ENCODE data around the gene ABCC4. TPM values are rescaled to one million over a fixed set of nuclear protein-coding genes. Genes with fewer than 3 reads are reported as not detected.

Gene ABCC4
- total RNA-seq, 1 experiment from 2014 or later: 52.0 TPM

GRCh38 chr13:95133498-95133897 is 167.8 kb downstream of the ABCC4 start:
- TF ChIP-seq EZH2 (IDR thresholded peaks at IDR 0.05; ENCODE audit: borderline replicate concordance, low read depth, low read length, poor library complexity, severe bottlenecking): no peak
- TF ChIP-seq CTCF (conservative IDR thresholded peaks at IDR 0.05; ENCODE audit: low read depth, low read length): no peak
- Histone ChIP-seq H3K4me1 (ENCODE audit: insufficient read depth, low read length, poor library complexity, severe bottlenecking) (peaks cover 21% of the 10 kb centered on the region), H3K36me3 (ENCODE audit: insufficient read depth, low read length, poor library complexity, severe bottlenecking) (no peaks in the 10 kb centered on the region), H3K27ac (ENCODE audit: low read depth, low read length, poor library complexity, severe bottlenecking) (no peak overlapping the region), H3K27me3 (replicated peaks; ENCODE audit: insufficient read depth, low read depth, low read length, poor library complexity) (no peaks in the 10 kb centered on the region), H3K9me3 (ENCODE audit: low read depth, low read length, poor library complexity, severe bottlenecking) (no peaks in the 10 kb centered on the region), H3K4me3 (ENCODE audit: low read depth, low read length, poor library complexity, severe bottlenecking) (no peak overlapping the region)
- DNase-seq (ENCODE audit: low spot score): no peak
- ChIA-PET CTCF (no interaction called here), POLR2A (ENCODE audit: low non-redundant PET) (no interaction called here)
- BruUV-seq (replicated peaks): no TSS peak
- intact Hi-C loops (cut with micrococcal nuclease; ENCODE audit: unreplicated experiment): no loop called here

GRCh38 chr13:95129004-95129403 is 172.2 kb downstream of the ABCC4 start:
- CTCF ChIA-PET: no interaction called here
- no peak for DNase-seq (ENCODE audit: low spot score)
- TF ChIP-seq EZH2 (IDR thresholded peaks at IDR 0.05; ENCODE audit: borderline replicate concordance, low read depth, low read length, poor library complexity, severe bottlenecking) (no peak), CTCF (conservative IDR thresholded peaks at IDR 0.05; ENCODE audit: low read depth, low read length) (no peak)
- Histone ChIP-seq H3K36me3 (ENCODE audit: insufficient read depth, low read length, poor library complexity, severe bottlenecking) (no peaks in the 10 kb centered on the region), H3K27me3 (replicated peaks; ENCODE audit: insufficient read depth, low read depth, low read length, poor library complexity) (no peaks in the 10 kb centered on the region), H3K4me3 (ENCODE audit: low read depth, low read length, poor library complexity, severe bottlenecking) (no peak overlapping the region), H3K9me3 (ENCODE audit: low read depth, low read length, poor library complexity, severe bottlenecking) (no peaks in the 10 kb centered on the region), H3K27ac (ENCODE audit: low read depth, low read length, poor library complexity, severe bottlenecking) (no peak overlapping the region), H3K4me1 (ENCODE audit: insufficient read depth, low read length, poor library complexity, severe bottlenecking) (no peaks in the 10 kb centered on the region)
- POLR2A ChIA-PET (ENCODE audit: low non-redundant PET): no interaction called here
- BruUV-seq (replicated peaks): no TSS peak
- intact Hi-C loops (cut with micrococcal nuclease; ENCODE audit: unreplicated experiment): no loop called here

GRCh38 chr13:95128045-95128643 is 173.1 kb downstream of the ABCC4 start:
- ChIA-PET CTCF (no interaction called here), POLR2A (ENCODE audit: low non-redundant PET) (interaction anchor here (0.7 kb wide), 1 partner anchor 455 kb away, joined by 3 read pairs; no protein-coding TSS in a partner anchor)
- H3K27ac ChIP-seq (ENCODE audit: low read depth, low read length, poor library complexity, severe bottlenecking): no peak overlapping the region

More at GRCh38 chr13:95128045-95128643, 173.1 kb downstream of the ABCC4 start:
- no peak for DNase-seq (ENCODE audit: low spot score)
- Histone ChIP-seq H3K4me1 (ENCODE audit: insufficient read depth, low read length, poor library complexity, severe bottlenecking) (no peaks in the 10 kb centered on the region), H3K4me3 (ENCODE audit: low read depth, low read length, poor library complexity, severe bottlenecking) (no peak overlapping the region), H3K27me3 (replicated peaks; ENCODE audit: insufficient read depth, low read depth, low read length, poor library complexity) (no peaks in the 10 kb centered on the region), H3K9me3 (ENCODE audit: low read depth, low read length, poor library complexity, severe bottlenecking) (no peaks in the 10 kb centered on the region), H3K36me3 (ENCODE audit: insufficient read depth, low read length, poor library complexity, severe bottlenecking) (no peaks in the 10 kb centered on the region)
- intact Hi-C loops (cut with micrococcal nuclease; ENCODE audit: unreplicated experiment): no loop called here
- no TSS peak for BruUV-seq (replicated peaks)
- TF ChIP-seq CTCF (conservative IDR thresholded peaks at IDR 0.05; ENCODE audit: low read depth, low read length) (no peak), EZH2 (IDR thresholded peaks at IDR 0.05; ENCODE audit: borderline replicate concordance, low read depth, low read length, poor library complexity, severe bottlenecking) (no peak)

Measured in A673 (cell line).